AG10803 (cell line): ENCODE measurements around the gene NEK3.
"Not testable (repeated sequence)": the region's sequence is repeated elsewhere in the genome, so short reads cannot be mapped to it uniquely, and the experiment has no call there.

ENCODE experiments used
- DNase-seq: peaks from one replicate; pipeline ENCODE4 v3.0.0; 2010; ENCODE audit warnings: low read depth
- H3K4me3 ChIP-seq: 2 replicates; pipeline ENCODE4 v1.5.1; 2011; ENCODE audit warnings: mild to moderate bottlenecking, low read length, control low read depth
- TF ChIP-seq, protein P1 (sequence below): conservative IDR thresholded peaks from 2 replicates; pipeline ENCODE4 v1.5.1; 2011; ENCODE audit warnings: mild to moderate bottlenecking, low read length, control low read depth, inconsistent platforms

NEK3 gene, protein sequence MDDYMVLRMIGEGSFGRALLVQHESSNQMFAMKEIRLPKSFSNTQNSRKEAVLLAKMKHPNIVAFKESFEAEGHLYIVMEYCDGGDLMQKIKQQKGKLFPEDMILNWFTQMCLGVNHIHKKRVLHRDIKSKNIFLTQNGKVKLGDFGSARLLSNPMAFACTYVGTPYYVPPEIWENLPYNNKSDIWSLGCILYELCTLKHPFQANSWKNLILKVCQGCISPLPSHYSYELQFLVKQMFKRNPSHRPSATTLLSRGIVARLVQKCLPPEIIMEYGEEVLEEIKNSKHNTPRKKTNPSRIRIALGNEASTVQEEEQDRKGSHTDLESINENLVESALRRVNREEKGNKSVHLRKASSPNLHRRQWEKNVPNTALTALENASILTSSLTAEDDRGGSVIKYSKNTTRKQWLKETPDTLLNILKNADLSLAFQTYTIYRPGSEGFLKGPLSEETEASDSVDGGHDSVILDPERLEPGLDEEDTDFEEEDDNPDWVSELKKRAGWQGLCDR

DNA sequence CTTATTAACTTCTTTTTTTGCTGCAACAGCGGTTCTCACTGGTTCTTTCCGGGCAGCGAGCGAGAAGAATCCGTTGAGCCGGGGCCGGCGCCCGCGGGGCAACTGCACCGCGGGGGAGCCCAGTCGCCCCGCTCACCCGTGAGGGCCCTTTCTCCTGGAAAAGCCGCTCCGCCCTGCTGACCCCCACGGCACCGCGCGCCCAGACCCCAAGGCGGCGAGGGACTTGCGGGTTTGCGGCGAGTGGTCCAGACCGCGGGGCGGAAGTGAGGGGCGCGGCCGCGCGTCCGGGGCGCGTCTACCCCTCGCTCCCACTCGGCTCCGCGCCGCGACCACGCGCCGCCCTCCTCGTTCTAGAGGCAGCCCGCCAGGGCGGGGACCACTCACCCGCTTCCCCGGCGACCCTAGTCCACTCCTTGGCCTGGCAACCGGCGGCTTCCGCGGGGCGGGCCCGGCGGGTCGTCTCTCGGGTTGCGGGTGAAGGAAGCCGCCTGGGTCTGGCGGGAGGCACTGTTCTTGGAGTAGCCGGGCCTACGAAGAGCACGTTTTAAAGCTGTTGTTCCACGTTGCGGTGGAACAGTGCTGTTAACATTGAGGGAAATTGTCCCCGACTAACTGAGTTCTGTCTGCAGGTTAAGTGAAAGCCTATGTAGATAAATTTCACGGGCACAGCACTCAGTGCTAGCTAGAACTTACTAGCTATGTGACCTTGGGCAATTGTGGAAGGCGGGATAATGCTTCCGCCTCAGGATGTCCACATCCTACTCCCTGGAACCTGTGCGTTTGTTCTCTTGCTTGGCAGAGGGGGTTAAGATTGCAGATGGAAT lies at the start of gene NEK3:
TSS of gene NEK3 (minus strand) at position 439 of the 824 bp plus-strand sequence. CDS start 3,406 bp downstream, outside the sequence.
- H3K4me3 ChIP-seq = peak within 1 kb of the TSS; percentile 75
- peak; percentile 67 for DNase-seq
- TF ChIP-seq, protein P1, sequence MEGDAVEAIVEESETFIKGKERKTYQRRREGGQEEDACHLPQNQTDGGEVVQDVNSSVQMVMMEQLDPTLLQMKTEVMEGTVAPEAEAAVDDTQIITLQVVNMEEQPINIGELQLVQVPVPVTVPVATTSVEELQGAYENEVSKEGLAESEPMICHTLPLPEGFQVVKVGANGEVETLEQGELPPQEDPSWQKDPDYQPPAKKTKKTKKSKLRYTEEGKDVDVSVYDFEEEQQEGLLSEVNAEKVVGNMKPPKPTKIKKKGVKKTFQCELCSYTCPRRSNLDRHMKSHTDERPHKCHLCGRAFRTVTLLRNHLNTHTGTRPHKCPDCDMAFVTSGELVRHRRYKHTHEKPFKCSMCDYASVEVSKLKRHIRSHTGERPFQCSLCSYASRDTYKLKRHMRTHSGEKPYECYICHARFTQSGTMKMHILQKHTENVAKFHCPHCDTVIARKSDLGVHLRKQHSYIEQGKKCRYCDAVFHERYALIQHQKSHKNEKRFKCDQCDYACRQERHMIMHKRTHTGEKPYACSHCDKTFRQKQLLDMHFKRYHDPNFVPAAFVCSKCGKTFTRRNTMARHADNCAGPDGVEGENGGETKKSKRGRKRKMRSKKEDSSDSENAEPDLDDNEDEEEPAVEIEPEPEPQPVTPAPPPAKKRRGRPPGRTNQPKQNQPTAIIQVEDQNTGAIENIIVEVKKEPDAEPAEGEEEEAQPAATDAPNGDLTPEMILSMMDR = no peak

DNA sequence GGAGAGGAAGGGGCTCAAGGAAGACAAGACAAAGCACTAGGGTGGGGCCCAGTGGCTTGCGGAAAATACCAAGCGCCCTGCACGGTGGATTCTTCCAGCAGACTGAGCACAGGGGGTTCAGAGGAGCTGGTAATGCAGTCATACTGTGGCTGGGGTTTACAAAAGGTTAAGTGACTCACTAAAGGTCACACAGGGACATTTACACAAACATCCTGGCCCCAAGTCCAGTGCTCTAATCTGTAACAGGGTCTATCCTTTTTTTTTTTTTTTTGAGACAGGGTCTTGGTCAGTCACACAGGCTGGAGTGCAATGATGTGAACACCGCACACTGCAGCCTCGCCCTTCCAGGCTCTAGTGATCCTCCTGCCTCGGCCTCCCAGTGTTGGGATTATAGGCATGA lies 49.0 kb upstream of the NEK3 start:
- not testable (repeated sequence) for DNase-seq, H3K4me3 ChIP-seq

DNA sequence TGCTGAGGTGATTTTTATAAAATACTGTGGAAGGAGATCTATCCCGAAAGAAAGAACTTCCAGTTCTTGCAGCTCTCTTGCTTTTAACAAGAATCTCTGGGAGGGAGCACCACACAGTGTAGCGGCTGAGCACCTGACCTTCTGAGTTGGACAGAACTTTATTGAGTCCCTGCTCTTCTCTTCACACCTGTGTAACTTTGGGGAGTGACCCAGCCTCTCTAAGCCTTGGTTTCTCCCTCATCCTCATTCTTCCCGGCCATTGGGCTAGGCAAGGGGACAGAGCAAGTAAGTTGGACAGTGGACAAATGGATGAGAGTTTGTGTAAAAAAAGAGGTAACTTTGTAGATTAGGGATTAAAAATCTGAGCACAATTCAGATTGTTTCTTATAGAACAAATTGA lies 48.5 kb upstream of the NEK3 start:
- DNase-seq, H3K4me3 ChIP-seq: not testable (repeated sequence)

DNA sequence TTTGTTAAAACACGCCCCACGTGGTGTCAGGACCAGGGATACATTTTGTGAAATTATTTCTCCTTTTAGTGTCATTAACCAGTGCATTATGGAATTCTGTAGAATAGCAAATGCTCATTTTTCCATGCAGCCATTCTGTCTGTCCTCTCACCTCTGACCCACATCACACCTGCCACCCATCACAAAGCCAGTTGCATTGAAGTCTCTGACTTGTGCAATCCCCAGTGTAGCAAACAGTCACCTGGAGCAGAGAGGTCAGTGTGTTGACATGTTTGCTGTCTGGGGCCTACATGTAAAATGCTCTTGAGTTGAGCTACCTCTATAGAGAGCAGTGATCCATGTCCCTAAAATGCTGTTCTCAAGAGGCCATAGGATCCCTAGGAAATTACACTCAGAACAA lies 47.9 kb upstream of the NEK3 start:
- not testable (repeated sequence) for H3K4me3 ChIP-seq, DNase-seq

DNA sequence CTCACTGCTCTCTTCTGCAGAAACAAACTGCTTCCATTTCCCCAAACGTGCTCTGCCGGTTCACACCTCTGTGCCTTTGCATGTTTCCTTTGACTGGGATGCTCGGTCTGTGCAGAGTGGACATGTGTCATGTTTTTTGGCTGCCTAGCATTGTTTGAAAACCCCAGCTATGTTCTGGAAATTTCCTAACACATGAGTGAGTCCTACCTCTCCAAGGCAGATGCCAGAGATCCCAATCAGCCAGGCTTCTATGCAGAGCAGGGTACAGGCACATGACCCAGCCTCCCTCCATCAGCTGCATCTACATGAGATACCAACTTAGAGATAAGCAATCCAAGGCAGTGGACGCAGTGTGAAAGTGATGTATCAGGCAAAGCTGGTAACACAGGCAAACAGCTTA lies 45.1 kb upstream of the NEK3 start:
- not testable (repeated sequence) for H3K4me3 ChIP-seq
- peak; percentile 25 for DNase-seq

DNA sequence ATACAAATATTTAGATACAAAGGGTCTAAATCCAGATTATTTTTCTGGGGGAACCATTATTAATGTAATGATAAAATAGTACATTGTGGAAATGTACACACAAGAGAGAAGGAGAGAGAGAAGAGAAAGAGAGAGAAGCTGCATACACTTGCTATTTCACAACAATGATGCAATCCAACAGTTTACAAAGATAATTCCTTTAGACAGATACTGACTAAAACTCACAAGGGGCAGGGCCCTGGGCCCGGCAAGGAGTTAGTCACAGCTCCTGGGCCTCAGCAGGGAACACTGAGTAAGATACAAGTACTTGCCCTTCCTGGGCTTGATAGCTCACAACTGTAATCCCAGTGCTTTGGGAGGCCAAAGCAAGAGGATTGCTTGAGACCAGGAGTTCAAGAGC lies 44.5 kb upstream of the NEK3 start:
- H3K4me3 ChIP-seq = not testable (repeated sequence)
- DNase-seq = peak; percentile 87

DNA sequence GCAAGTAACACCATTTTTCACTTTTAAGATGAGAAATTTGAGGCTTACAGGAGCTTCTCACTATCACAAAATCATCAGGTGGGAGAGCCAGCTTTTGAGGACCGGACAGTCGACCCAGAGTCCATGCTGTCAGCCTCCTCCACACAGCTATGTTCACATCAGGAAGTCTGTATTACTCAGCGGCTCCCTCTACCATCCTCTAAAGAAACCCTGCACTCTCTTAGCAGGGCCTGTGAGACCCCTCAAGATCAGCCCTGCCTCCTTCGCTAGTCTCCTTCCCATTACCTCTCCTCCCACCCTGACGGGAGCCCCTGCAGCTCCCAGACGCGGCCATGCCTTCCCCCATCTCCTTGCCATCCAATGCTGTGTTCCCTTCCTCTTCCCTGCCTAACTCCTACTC lies 43.1 kb upstream of the NEK3 start:
- not testable (repeated sequence) for DNase-seq

DNA sequence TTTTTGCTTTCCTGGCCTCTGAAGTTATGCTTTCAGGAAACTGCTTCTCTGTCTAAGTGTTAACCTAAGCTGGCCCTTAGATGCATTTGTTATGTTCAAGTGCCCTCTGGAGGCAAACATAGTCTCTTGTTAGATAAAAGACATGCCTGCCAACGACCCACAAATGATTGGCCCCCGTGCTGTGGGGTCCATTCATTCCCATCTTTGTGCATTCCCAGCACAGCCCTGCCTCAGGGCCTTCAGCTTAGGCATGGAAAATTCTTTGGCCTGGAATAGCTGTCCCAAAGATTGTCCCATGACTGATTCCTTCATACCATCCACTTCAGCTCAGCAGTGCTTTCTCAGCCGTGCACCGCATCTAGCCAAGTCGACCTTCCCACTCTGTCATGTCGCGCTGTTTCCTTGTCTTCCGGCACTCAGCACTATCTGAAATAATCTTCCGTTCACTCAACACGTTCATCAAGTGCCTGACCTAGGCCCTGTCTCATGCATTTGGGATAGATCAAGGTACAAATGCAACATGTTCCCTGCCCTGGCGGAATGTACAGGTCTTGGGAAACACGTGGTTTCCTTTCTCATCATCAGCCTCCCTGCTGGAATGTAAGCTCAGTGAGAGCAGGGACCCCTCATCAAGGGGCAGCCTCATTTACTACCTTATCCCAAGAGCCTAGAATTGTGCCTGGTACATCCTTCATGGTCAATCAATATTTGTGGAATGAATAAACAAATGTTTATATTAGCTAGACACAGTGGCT lies 42.2 kb upstream of the NEK3 start:
- peak; percentile 53 for DNase-seq
- TF ChIP-seq, protein P1 = peak; percentile 46
- H3K4me3 ChIP-seq = not testable (repeated sequence)

More for the DNA sequence above, 43.1 kb upstream of the NEK3 start:
- not testable (repeated sequence) for H3K4me3 ChIP-seq

DNA sequence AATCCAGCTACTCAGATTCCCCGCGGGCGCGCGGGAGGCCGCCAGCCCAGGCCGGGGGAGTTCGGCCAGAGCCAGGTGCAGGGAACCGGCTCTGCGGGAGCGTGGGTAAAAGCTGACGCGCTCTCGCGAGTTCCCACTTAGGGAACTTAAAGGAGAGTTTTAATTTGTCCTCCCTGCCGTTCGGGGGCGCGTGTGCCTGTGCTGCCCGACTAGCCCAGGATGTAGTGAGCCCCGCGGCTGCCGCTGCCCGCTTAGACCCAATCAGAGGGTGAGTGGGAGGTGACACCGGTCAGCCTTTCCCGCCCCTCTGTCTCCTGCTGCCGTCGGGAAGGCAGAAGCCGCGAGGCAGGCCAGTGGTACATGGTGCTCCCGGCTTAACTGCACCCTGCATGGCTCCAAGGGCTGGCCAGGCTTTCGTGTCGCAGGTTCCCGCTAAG lies 36.0 kb upstream of the NEK3 start:
- peak; percentile 77 for DNase-seq
- peak overlapping the region; percentile 79 for H3K4me3 ChIP-seq
- TF ChIP-seq, protein P1 = peak; percentile 12; the same call in 1 of the 2 replicates
